DMS114 treated with DMSO at 0.1 percent for 48 hours (cell line): ENCODE data around the gene SPAAR.
"Not testable (repeated sequence)": the region's sequence is repeated elsewhere in the genome, so short reads cannot be mapped to it uniquely, and the experiment has no call there.

Source experiments
- DNase-seq: peaks from one replicate; lab custom pipeline; 2025; ENCODE audit not compliant: unreplicated experiment; lab: John Stamatoyannopoulos, UW

SPAAR gene

GRCh38 chr9:35920051-35920620 is 10.8 kb downstream of the SPAAR start:
- no peak for DNase-seq

DNA sequence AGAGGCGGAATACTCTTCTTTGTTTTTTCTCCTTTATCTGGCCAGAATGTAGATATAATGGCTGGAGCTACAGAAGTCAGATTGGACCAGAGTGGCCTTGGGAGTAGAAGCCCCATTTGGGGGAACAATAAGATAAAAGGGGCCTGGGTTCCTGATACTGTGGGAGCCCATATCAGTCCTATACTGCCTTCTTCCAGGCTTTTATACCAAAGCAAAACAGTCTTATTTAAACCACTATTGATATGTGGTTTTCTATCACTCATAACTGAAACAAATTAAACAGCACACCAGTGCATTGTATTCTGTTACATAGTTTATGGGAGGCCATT is 14.3 kb downstream of the SPAAR start:
- DNase-seq: no peak

DNA sequence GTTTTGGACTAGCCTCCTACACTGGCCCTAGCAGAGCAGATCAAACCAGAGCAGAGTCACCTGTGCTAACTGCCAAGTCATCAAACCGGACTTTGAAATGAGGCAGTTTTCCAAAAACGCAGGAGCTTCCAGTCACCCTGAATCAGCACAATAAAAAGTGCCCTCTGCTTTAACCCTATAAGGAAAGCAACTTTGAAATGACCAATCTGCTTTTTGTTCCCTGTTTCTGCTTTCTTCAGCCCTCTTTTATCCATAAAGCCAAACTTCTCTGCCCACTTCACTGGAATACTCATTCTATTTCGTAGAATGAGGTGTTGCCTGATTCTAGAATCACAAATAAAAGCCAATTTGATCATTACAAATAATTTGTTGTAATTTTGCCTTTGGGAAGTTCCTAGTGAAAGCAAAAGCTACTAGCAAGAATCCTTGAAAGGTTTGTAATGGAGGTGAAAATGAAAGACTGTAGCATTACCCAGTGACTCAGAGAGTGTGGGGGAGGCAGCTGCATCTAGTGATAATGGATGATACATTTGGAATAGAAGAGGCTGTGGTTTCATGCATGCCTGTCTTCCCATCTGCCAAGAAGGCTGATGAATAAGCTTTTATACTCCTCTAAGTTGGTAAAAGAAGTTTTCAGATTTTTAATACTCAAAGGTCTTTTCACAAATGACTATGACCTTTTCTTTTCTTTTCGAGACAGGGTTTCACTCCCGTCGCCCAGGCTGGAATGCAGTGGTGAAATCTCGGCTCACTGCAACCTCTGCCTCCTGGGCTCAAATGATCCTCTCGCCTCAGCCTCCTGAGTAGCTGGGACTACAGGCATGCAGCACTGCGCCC is 14.9 kb downstream of the SPAAR start:
- no peak for DNase-seq

DNA sequence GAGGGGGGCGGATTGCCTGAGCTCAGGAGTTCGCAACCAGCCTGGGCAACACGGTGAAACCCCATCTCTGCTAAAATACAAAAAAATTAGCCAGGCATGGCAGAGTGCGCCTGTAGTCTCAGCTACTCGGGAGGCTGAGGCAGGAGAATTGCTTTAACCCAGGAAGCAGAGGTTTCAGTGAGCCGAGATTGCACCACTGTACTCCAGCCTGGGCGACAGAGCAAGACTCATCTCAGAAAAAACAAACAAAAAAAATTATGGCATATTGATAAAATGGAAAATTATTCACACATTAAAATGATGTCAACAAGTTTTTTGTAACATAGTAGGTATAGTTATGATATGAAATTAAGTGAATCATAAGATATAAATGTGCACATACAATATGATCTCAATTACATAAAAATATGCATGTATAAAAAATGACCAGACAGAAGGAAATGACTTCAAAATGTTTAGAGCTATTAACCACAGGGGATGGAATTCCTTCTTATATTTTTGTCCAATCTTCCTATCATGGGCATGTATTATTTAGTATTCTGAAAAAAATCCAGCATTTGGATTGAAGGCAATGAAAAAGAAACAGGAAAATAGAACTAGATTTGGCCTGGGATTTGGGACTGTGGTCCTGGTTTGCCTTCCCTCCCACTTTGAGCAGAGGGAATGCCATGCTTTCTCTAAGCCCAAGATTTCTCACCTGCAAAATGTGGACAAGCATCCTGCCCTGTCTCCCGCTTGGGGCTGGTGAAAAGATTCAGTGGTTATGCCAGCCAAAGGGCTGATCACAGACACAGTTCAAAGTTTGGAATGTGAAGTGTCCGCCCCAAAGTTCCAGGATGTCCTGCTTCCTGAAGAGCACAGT is 19.5 kb downstream of the SPAAR start:
- DNase-seq: no peak

GRCh38 chr9:35929453-35929718 is 20.1 kb downstream of the SPAAR start:
- no peak for DNase-seq

GRCh38 chr9:35930521-35930920 is 21.2 kb downstream of the SPAAR start:
- no peak for DNase-seq

GRCh38 chr9:35930989-35931388 is 21.7 kb downstream of the SPAAR start:
- no peak for DNase-seq

- no peak for DNase-seq
Observed at GRCh38 chr9:35932735-35933134, 23.4 kb downstream of the SPAAR start.

DNA sequence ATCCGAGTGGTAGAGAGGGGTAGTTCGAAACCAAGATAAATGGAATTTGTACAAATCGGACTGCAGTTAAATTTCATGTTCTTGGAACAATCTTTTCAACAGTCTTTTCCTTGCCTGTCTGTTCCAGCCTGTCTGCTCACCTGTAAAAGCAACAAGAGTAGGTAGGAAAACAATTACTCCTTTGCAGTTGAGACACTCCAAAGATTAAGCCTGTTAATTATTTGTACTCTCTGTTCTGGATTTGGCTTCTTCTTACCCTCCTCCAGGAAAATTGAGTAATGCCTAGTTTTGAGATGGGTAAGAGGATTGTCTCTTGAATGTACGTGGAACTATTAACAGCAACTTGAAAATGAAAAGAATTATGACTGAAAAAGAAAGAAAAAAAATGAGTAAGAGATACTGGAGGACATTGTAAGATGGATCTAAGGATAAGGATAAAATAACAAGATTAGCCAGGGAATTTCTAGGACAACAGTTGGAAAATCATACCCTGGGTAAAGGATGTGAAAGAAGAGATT is 24.3 kb downstream of the SPAAR start:
- DNase-seq: no peak

GRCh38 chr9:35934069-35934468 is 24.8 kb downstream of the SPAAR start:
- not testable (repeated sequence) for DNase-seq

- no peak for DNase-seq
Observed at GRCh38 chr9:35935261-35935660, 26.0 kb downstream of the SPAAR start.

- no peak for DNase-seq
Observed at GRCh38 chr9:35935755-35936509, 26.6 kb downstream of the SPAAR start.

- DNase-seq: no peak
Observed at GRCh38 chr9:35937227-35937626, 27.9 kb downstream of the SPAAR start.

DNA sequence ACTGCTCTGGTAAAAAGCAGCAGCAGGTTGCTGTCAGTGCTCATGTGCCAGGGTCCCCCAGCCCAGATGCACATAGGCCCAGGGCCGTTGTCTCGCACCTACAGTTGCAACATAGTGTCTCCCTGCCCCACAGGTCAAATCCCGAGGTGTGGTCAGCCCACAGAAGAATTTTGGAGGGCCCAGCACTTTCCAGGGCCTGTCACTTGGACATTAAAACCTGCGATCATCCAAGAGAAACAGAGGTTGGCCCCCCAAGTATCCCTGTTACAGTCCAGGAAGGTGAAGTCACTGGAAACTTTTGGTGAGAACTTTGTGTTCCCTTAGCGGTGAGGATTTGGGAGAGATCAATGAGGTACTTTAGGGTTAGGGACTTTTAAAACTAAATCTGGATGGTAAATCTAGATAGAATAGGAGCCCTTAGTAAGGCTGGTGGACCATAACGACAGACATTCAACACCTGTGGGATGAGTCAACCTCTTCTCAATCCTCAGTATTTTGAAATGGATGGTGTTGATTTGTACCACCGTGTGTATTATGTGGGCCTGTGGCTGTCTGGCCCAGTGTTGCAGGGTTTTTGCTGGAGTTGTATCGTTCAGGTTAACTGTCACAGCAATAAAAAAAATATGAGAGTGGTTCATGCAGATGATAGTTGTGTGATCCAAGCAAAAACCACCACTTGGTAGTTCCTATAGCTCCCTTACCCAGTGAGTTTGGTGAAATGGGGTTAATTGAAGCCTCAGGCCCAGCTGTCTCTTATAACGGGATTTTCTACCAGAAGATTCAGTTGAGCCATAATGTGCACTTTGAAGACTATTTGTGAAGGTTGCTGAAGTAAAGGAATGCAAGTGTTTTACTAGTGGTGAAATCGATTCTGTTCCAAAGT is 29.4 kb downstream of the SPAAR start:
- no peak for DNase-seq

GRCh38 chr9:35939679-35940250 is 30.5 kb downstream of the SPAAR start:
- DNase-seq: no peak

DNA sequence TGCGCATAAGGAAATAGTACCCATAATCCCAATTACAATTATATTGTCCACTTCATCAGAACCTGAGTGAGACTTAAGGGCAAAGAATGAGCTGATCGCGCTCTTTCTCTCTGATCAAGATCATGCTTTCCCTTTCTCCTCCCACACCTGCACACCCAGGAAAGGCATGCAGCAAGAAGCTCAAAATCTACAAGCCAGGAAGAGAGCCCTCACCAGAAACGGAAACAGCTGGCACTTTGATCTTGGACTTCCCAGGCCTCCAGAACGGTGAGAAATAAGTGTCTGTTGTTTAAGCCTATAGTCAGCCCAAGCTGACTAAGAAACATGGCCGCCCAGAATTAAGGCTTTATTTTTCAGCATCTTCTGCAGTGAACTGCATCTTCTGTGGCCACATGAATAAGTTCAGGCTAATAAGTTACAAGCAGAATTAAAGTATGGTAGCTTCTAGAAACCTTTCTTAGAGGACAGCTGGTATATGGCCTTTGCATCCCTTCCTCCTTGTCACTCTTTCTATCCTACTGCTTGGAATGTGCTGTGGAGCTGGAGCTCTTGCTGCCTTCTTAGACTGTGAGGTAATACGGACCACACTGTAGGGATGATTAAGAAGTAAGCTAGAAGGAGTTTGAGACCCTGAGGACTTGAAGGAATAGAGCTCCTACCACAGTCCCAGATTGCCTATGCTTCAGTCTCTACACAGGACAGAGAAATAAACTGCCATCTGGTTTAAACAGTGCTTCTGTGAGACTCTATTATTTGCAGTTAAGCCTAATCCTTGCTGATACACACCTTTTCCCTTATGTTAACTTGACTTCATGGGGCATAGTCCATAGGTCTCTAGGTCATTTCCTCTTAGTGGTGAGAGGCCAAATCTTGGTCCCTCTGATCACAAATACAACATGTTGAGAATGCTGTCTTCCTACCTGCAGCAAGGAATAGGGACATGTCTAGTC is 31.4 kb downstream of the SPAAR start:
- DNase-seq: no peak

DNA sequence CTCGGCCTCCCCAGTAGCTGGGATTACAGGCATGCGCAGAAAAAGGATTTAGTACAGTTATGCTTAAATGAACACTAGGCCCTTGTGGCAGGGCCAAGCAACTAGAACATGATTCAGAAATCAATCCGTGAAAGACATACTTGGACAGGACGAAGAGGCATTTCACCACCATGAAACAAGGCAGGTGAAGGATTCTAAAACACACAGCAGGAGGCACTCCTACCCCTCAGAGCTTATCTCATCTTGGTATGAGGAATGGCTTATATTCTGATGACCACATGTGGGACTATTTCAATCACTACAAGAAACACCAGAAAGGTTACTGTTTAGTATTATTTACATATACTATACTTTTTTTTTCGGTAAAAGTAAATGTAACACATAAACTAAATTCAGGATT is 33.0 kb downstream of the SPAAR start:
- no peak for DNase-seq

GRCh38 chr9:35944173-35944572 is 34.9 kb downstream of the SPAAR start:
- no peak for DNase-seq

- no peak for DNase-seq
Observed at GRCh38 chr9:35944841-35945240, 35.6 kb downstream of the SPAAR start.
